ENCODE measurements around the gene SAA4.

SAA4 gene

DNA sequence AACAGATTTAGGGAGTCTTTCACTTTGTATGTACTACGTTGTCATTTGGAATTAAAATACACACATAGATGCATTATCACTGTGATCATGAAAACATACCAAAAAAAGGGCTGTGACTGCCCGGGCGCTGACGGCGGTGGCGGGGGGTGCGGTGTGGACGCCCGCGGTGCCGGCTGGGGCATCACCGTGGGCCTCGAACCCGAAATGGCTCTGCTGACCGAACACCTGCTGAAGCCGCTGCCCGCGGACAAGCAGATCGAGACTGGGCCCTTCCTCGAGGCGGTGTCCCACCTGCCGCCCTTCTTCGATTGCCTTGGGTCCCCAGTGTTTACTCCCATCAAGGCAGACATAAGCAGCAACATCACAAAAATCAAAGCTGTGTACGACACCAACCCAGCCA, 47.8 kb downstream of the SAA4 start:
- DNase-seq: no peak
